Esophagus squamous epithelium (tissue), 5 donors: ENCODE data around the gene C12orf56. TPM values are rescaled to one million over a fixed set of nuclear protein-coding genes. Genes with fewer than 3 reads are reported as not detected.

Experiments
- DNase-seq: peaks from one replicate; lab custom pipeline; 2025; lab: John Stamatoyannopoulos, UW
- H3K27ac ChIP-seq, 4 donors: fragments of 200-600 bp; sonication (generic); one replicate each; pipeline ENCODE4 v1.5.1; 2016 to 2019; ENCODE audit warnings: mild to moderate bottlenecking in 1 of 4
- H3K27me3 ChIP-seq, 4 donors: fragments of 200-600 bp; sonication (generic); 1 replicate in 3 of 4; 2 replicates in 1 of 4; pipeline versions ENCODE4 v1.5.1 to v1.6.0; 2017 to 2021; ENCODE audit warnings: antibody characterized with exemption in 1 of 4
- H3K36me3 ChIP-seq, 3 donors: fragments of 200-600 bp; sonication (generic); one replicate each; pipeline ENCODE4 v1.5.1; 2016 to 2019
- H3K4me1 ChIP-seq, 3 donors: fragments of 200-600 bp; sonication (generic); one replicate each; pipeline ENCODE4 v1.5.1; 2017 to 2019
- H3K4me3 ChIP-seq, 4 donors: fragments of 200-600 bp; sonication (generic); 1 replicate in 3 of 4; 2 replicates in 1 of 4; pipeline ENCODE4 v1.5.1; 2016 to 2019; ENCODE audit warnings: mild to moderate bottlenecking in 2 of 4, moderate library complexity in 1 of 4
- H3K9me3 ChIP-seq, 3 donors: fragments of 200-600 bp; sonication (generic); one replicate each; pipeline ENCODE4 v1.5.1; 2016 to 2019
- CTCF ChIP-seq, 6 experiments: fragments of 450-650 bp in 4 of 6; fragments of 200-600 bp in 2 of 6; sonication (generic) in 2 of 6; IDR thresholded peaks; one replicate each; pipeline ENCODE4 v1.5.1; 2016 to 2019; ENCODE audit warnings: antibody characterized with exemption in 6 of 6, mild to moderate bottlenecking in 4 of 6, moderate library complexity in 4 of 6
- POLR2A ChIP-seq, 4 donors: fragments of 450-650 bp; IDR thresholded peaks; one replicate each; pipeline ENCODE4 v1.6.1; 2017; ENCODE audit warnings: antibody characterized with exemption in 4 of 4, mild to moderate bottlenecking in 4 of 4, moderate library complexity in 3 of 4
- WGBS, 2 donors: methylation state at CpG; one replicate each; pipeline ENCODE4 v1.1.5; 2018; 5-methylcytosine and 5-hydroxymethylcytosine counted together
- intact Hi-C: fragments of 100-400 bp; cut with DNase I; formaldehyde crosslinking; loops from one replicate; pipeline ENCODE4 v1.15.0; 2022
- total RNA-seq, 4 donors: library from RNA; depleted of rRNA; stranded (reverse); fragments of >200 nt; gene quantifications; one replicate each; pipeline ENCODE4 v1.1.0, GENCODE V29; 2016
- donor health status: DM: yes; HTN: yes; CAD: no.

C12orf56 gene
- total RNA-seq, 4 donors from 2014 or later, result 1.00 to 6.8 (median 3.0) TPM

DNA sequence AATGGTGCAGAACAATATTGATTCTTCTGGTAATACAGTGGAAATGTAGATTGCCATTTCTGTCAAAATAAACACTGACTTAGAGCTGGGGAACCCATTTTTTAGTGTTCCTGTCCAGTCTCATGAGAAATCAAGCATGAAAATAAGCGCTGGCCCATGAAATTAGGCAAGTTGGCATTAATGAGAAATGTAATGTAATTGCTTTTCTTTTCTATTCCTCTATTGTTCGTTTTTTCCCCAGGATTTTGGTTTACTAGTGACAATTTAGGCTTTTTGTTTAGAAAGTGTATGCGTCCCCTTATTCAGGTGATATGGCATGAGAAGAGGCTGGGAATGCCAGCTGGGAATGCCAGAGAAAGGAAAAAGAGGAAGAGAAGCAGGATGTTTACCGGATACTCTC lies 104.0 kb downstream of the C12orf56 start:
- H3K27ac ChIP-seq, result no peak overlapping the region
- intact Hi-C loops, result no loop called here
- no peaks in the 10 kb centered on the region for H3K36me3 ChIP-seq
- no peak overlapping the region for H3K4me3 ChIP-seq
- DNase-seq, result no peak
- no peaks in the 10 kb centered on the region for H3K9me3 ChIP-seq
- TF ChIP-seq POLR2A (IDR thresholded peaks at IDR 0.05) (no peak), CTCF (IDR thresholded peaks at IDR 0.05) (no peak)
- 46 to 65% methylated on average over 4 of the region's 4 CpGs for WGBS, 2 donors
- no peaks in the 10 kb centered on the region for H3K4me1 ChIP-seq
- no peaks in the 10 kb centered on the region for H3K27me3 ChIP-seq

- Histone ChIP-seq H3K36me3 (no peaks in the 10 kb centered on the region), H3K4me1 (no peaks in the 10 kb centered on the region), H3K9me3 (no peaks in the 10 kb centered on the region), H3K4me3 (no peak overlapping the region), H3K27me3 (no peaks in the 10 kb centered on the region), H3K27ac (no peak overlapping the region)
- WGBS, 2 donors, result 91 to 92% methylated on average over 4 of the region's 4 CpGs
- intact Hi-C loops, result no loop called here
- TF ChIP-seq CTCF (IDR thresholded peaks at IDR 0.05) (no peak), POLR2A (IDR thresholded peaks at IDR 0.05) (no peak)
- no peak for DNase-seq
Measured at GRCh38 chr12:64284256-64284655, 106.3 kb downstream of the C12orf56 start.

DNA sequence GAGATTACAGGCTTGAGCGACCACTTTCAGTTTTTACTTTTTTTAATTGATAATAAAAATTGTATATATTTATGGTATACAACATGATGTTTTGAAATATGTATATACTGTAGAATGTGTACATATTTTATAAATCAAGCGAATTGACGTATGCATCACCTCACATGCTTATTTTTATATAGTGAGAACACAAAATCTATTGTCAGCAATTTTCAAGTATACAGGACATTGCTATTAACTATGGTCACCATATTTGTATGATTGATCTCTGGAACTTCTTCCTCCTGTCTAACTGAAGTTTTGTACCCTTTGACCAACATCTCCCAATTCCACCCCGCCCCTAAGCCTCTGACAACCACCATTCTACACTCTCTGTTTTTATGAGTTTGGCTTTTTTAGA lies 112.1 kb downstream of the C12orf56 start:
- intact Hi-C loops, result no loop called here
- no peak for DNase-seq
- Histone ChIP-seq H3K4me1 (no peaks in the 10 kb centered on the region), H3K27ac (no peak overlapping the region), H3K36me3 (no peaks in the 10 kb centered on the region), H3K27me3 (no peaks in the 10 kb centered on the region), H3K9me3 (no peaks in the 10 kb centered on the region), H3K4me3 (no peak overlapping the region)
- WGBS, 2 donors, result 89 to 90% methylated on average over 4 of the region's 4 CpGs
- TF ChIP-seq POLR2A (IDR thresholded peaks at IDR 0.05), result no peak
- no peak for TF ChIP-seq CTCF (IDR thresholded peaks at IDR 0.05)

DNA sequence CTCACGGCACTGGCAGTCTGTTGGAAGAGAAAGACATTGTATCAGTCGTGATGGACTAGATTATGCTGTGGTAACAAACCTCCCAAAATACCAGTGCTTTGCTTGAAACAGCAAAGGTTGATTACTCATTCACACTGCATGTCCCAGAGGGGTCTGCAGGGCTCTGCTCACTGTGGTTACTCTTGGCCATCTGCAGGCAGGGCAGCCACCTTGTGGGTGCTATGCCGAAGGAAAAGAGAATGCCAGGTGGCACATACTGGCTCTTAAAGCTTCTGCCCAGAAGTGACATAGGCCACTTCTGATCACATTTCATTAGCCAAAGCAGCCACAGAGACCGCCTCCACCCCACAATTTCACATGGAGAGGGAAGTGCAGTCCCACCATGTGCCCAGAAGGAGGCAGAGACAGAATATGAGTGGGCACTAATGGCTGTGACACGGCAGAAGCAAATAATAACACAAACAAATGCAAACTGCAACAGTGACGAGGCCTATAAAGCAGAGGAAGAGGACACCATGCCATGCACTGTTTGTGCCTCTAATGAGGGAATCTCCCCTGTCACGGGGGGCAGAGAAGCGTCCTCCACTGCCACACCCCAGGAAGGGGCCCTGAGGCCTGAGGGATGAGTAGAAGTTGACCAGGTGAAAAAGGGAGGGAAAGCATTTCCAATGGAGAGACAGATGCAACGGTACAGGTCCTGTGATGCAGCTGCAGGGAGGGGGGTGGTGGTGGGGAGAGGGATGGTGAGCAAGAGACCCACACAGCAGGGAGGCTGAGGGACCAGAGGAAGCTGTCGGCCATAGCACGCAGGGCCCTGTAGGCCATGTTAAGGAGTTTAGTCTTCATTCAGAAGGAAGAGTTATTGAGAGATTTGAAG lies 116.8 kb downstream of the C12orf56 start:
- Histone ChIP-seq H3K9me3 (no peaks in the 10 kb centered on the region), H3K4me3 (no peak overlapping the region), H3K4me1 (no peaks in the 10 kb centered on the region), H3K27ac (no peak overlapping the region), H3K27me3 (no peaks in the 10 kb centered on the region), H3K36me3 (no peaks in the 10 kb centered on the region)
- intact Hi-C loops, result no loop called here
- TF ChIP-seq CTCF (IDR thresholded peaks at IDR 0.05) (peak in 4 of 6 experiments; percentile 24 to 55 (median 35)), POLR2A (IDR thresholded peaks at IDR 0.05) (no peak)
- 53 to 61% methylated on average over 8 to 9 of the region's 11 CpGs for WGBS, 2 donors
- DNase-seq, result no peak

GRCh38 chr12:64270411-64270810 lies 120.1 kb downstream of the C12orf56 start:
- TF ChIP-seq CTCF (IDR thresholded peaks at IDR 0.05) (no peak), POLR2A (IDR thresholded peaks at IDR 0.05) (no peak)
- H3K27me3 ChIP-seq, result no peaks in the 10 kb centered on the region
- H3K4me1 ChIP-seq, result no peaks in the 10 kb centered on the region
- no peak for DNase-seq
- intact Hi-C loops, result no loop called here
- no peaks in the 10 kb centered on the region for H3K36me3 ChIP-seq
- H3K4me3 ChIP-seq, result no peak overlapping the region
- 92 to 100% methylated on average over 1 of the region's 1 CpG for WGBS, 2 donors
- no peaks in the 10 kb centered on the region for H3K9me3 ChIP-seq
- no peak overlapping the region for H3K27ac ChIP-seq
